T-helper 2 cell treated with Interferon-gamma antibody and Interleukin-4, amounts not matched to agents 5 μg/mL and 100 μg/mL, for 36 hours (primary cell): ENCODE data around the gene MAGEA10.
"Not testable (repeated sequence)": the region's sequence is repeated elsewhere in the genome, so short reads cannot be mapped to it uniquely, and the experiment has no call there.

Experiments
- DNase-seq: peaks from one replicate; pipeline ENCODE4 v3.0.0; 2021; ENCODE audit warnings: low spot score
- H3K27ac Mint-ChIP-seq: one replicate; pipeline ENCODE4 v1.8.0; 2021; ENCODE audit warnings: mild to moderate bottlenecking, mixed read lengths
- H3K27me3 Mint-ChIP-seq: one replicate; pipeline ENCODE4 v1.8.0; 2021; ENCODE audit warnings: low read depth, mixed read lengths
- H3K36me3 Mint-ChIP-seq: one replicate; pipeline ENCODE4 v1.8.0; 2021; ENCODE audit warnings: low read depth, mixed read lengths
- H3K4me1 Mint-ChIP-seq: one replicate; pipeline ENCODE4 v1.8.0; 2021; ENCODE audit warnings: low read depth, mixed read lengths
- H3K4me3 Mint-ChIP-seq: one replicate; pipeline ENCODE4 v1.8.0; 2022; ENCODE audit warnings: mild to moderate bottlenecking, moderate library complexity, mixed read lengths
- H3K9me3 Mint-ChIP-seq: one replicate; pipeline ENCODE4 v1.8.0; 2021; ENCODE audit warnings: mixed read lengths

Gene MAGEA10

DNA sequence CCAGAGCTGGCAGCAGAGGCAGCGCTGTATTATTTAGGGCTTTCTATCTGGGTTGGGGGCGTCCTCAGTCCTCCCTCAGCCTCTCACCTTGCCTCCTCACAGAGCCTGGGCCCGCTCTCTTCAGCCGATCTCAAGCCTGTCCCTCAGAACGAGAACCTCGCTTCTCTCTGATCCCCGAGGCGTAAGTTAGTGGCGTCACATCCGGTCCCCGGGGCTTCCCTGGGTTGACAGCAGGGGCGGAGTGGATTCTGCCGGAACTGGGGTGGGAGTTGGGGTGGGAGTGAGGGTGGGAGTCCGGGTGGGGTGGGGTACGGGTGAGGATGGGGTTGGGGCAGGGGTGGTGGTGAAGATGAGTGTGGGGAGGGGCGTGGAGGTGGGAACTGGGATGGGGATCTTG lies at the start of gene MAGEA10:
TSS of gene MAGEA10 (minus strand) at position 190 of the 397 bp plus-strand sequence. CDS start 2,957 bp downstream, outside the sequence.
- no peaks in the 10 kb centered on the region for H3K9me3 Mint-ChIP-seq
- H3K4me1 Mint-ChIP-seq = no peaks in the 10 kb centered on the region
- no peak within 1 kb of the TSS for H3K27ac Mint-ChIP-seq
- no peaks in the 10 kb centered on the region for H3K36me3 Mint-ChIP-seq
- H3K4me3 Mint-ChIP-seq = no peak within 1 kb of the TSS
- no peak for DNase-seq
- H3K27me3 Mint-ChIP-seq = no peaks in the 10 kb centered on the region

DNA sequence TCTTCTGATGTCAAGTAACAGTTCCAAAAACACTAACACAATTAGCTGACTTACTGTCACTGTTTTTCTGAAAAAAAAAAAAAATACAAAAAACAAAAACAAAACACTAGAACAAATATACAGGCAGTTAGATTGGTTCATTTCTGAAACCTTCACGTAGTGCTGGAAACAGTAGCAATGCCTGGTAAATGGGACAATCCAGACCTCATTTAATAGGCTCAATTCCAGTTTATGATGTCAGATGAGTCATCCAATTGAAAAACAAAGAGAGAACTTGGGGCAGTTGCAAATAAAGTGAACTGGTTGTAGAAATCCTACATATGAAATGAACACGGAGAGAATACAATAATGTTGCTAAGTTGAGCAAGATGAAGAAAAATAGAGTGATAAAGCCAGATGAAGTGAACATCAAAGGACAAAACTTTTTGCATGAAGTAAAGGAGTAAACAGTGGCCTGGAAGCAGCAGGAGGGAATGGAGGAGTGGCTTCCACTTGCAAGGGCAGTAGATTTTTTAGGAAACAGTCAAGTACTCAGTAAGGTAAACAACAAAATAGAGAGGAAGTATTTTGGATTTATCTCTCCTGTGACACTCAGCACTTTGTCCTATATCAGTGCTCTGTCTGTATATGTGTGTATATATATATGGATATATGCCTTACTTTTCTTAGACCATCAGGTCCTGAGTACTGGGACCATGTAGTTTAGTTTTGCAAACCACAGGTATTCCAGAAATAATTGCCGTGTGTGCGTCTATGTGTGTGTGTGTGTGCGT lies 39.3 kb upstream of the MAGEA10 start:
- H3K36me3 Mint-ChIP-seq = no peaks in the 10 kb centered on the region
- no peak overlapping the region for H3K27ac Mint-ChIP-seq
- no peak overlapping the region for H3K4me3 Mint-ChIP-seq
- H3K4me1 Mint-ChIP-seq = no peaks in the 10 kb centered on the region
- H3K9me3 Mint-ChIP-seq = peaks cover 4% of the 10 kb centered on the region
- no peak for DNase-seq
- no peaks in the 10 kb centered on the region for H3K27me3 Mint-ChIP-seq

DNA sequence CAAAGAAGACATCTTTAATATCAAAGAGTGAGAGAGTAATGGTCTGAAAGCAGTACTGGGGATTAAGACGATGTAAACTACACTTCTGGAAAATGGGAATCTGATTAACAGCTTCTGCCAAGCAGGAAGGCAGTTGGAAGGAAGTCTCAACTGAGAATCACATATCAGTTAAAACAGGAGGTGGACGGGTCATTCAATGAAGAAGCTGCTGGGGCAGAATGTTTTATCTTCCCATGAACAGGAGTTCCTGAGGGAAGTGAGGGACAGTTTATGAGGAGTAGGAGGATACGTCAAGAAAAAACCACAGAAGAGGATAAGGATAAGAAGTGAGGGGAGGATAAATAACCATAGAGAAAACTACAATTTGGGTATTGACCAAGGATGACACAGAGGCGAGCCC lies 38.7 kb upstream of the MAGEA10 start:
- no peaks in the 10 kb centered on the region for H3K4me1 Mint-ChIP-seq
- H3K27ac Mint-ChIP-seq = no peak overlapping the region
- peaks cover 4% of the 10 kb centered on the region for H3K9me3 Mint-ChIP-seq
- H3K27me3 Mint-ChIP-seq = no peaks in the 10 kb centered on the region
- DNase-seq = no peak
- H3K4me3 Mint-ChIP-seq = no peak overlapping the region
- no peaks in the 10 kb centered on the region for H3K36me3 Mint-ChIP-seq

DNA sequence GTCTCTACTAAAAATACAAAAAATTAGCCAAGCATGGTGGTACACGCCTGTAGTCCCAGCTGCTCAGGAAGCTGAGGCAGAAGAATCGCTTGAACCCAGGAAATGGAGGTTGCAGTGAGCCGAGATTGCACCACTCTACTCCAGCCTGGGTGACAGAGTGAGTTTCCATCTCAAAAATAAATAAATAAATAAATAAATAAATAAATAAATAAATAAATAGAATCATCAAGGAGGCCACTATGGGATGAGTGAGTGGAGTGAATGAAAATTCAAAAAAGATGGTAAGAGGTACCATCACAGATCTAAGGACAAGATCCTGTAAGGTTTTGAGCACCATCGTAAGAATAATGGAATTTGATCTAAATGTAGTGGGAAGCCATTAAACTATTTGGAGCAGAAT lies 37.5 kb upstream of the MAGEA10 start:
- DNase-seq, H3K36me3 Mint-ChIP-seq, H3K27ac Mint-ChIP-seq, H3K9me3 Mint-ChIP-seq, H3K4me3 Mint-ChIP-seq, H3K4me1 Mint-ChIP-seq, H3K27me3 Mint-ChIP-seq: not testable (repeated sequence)

- H3K27ac Mint-ChIP-seq = not testable (repeated sequence)
Measured at GRCh38 chrX:152173923-152174322, 35.5 kb upstream of the MAGEA10 start.

DNA sequence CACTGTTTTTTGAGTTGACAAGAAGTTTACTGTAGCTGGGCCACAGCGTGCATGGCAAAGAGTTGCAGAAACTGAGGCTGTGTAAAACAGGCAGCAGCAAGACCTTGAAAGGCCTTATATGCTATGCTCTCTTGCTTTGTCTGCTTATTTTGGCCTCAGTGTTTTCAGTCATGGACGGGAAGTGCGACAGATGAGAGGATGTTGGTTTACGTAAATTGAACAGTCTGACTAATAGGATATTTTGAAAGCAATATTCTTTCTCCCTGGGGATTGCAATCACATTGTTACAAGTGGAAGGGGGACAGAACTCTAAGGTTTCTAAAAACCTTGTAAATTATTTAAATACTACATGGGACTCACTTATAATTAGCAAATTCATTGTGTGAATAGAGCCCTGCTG lies 32.2 kb upstream of the MAGEA10 start:
- Mint-ChIP-seq H3K9me3 (peaks cover 4% of the 10 kb centered on the region), H3K36me3 (no peaks in the 10 kb centered on the region), H3K4me1 (no peaks in the 10 kb centered on the region), H3K27ac (no peak overlapping the region), H3K27me3 (no peaks in the 10 kb centered on the region), H3K4me3 (no peak overlapping the region)
- DNase-seq = no peak

More at GRCh38 chrX:152173923-152174322, 35.5 kb upstream of the MAGEA10 start:
- not testable (repeated sequence) for H3K27me3 Mint-ChIP-seq, H3K9me3 Mint-ChIP-seq, H3K4me1 Mint-ChIP-seq, DNase-seq, H3K4me3 Mint-ChIP-seq, H3K36me3 Mint-ChIP-seq

DNA sequence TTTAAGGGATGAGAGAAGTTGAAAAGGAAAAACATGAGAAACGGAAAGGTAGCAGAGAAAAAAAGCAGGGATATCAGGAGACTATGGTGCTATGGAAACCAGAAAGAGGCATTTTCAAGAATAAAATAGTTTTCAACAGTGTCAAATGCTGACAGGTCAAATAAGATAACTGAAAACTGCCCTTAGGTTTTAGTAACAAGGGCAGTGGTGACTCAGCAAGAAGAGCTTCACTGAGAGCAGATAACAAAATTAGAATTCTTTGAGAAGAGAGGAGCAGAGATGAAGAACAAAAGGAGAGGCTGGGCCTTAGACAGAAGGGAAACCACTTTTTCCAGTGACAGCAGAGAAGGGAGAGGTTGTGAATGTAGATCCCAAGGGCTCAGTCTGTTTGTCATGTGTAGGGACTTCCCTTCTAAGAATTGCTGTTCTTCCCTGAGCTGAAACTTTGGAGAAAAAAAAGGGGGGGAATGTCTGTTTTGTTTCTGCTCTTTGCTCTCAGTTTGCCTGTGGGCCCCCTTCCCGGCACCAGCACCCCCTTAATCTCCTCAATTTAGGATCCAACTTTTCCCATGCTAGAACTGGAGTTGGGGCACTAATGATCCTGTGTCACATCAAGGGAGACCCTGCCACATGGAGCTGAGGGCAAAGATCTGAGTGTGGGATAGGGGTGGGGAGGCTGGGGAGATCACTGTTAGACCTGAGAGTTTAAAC lies 26.8 kb upstream of the MAGEA10 start:
- H3K4me3 Mint-ChIP-seq = no peak overlapping the region
- H3K36me3 Mint-ChIP-seq = no peaks in the 10 kb centered on the region
- no peaks in the 10 kb centered on the region for H3K27me3 Mint-ChIP-seq
- H3K4me1 Mint-ChIP-seq = no peaks in the 10 kb centered on the region
- no peaks in the 10 kb centered on the region for H3K9me3 Mint-ChIP-seq
- no peak for DNase-seq
- H3K27ac Mint-ChIP-seq = no peak overlapping the region

DNA sequence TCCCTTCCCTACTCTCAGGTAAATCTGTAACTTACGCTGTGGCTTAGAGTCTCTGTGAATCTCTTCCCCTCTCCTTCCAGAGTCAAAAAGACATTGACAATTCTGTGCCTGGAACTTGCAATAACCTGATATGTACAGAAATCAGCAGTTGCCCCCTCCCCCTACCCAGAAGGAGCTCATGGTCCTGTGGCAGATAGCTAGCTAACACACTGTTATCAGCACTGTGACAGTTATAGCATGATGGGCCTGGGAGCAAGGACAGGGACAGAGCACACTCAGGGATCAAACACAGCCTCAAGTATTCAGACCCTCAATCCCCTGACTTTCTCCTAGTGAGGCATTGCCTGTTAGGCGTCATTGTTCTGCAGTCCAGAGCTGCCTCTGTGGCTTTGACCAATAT lies 18.7 kb upstream of the MAGEA10 start:
- Mint-ChIP-seq H3K9me3 (no peaks in the 10 kb centered on the region), H3K36me3 (no peaks in the 10 kb centered on the region), H3K4me3 (no peak overlapping the region), H3K27me3 (no peaks in the 10 kb centered on the region), H3K27ac (no peak overlapping the region), H3K4me1 (no peaks in the 10 kb centered on the region)
- DNase-seq = no peak

DNA sequence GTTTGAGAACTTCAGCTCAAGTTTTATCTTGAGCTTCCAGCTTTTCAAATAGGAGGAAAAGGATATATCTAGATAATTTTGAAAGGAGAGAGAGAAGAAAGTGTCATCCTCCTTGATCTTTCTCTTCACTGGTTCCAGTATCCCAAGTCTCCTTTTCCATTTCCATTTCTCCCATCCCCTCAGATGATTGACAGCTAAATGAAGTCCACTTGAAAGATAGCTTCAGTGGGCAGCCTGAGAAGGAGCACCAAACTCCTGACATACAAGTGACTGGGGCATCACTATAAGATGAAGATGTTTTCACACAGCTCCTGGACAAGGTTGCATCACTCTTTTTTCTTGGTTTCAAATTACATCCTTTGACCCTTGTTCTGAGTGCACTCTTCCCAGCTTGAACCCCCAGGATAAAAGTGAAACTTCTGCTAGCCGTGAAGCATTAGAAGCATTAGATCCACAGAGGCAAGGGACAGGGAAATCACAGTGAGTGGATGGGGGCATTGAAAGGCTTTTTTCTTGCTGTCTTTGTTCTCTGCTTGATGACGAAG lies 17.5 kb upstream of the MAGEA10 start:
- no peaks in the 10 kb centered on the region for H3K4me1 Mint-ChIP-seq
- H3K27me3 Mint-ChIP-seq = no peaks in the 10 kb centered on the region
- H3K4me3 Mint-ChIP-seq = no peak overlapping the region
- H3K27ac Mint-ChIP-seq = no peak overlapping the region
- no peaks in the 10 kb centered on the region for H3K36me3 Mint-ChIP-seq
- no peaks in the 10 kb centered on the region for H3K9me3 Mint-ChIP-seq
- no peak for DNase-seq

DNA sequence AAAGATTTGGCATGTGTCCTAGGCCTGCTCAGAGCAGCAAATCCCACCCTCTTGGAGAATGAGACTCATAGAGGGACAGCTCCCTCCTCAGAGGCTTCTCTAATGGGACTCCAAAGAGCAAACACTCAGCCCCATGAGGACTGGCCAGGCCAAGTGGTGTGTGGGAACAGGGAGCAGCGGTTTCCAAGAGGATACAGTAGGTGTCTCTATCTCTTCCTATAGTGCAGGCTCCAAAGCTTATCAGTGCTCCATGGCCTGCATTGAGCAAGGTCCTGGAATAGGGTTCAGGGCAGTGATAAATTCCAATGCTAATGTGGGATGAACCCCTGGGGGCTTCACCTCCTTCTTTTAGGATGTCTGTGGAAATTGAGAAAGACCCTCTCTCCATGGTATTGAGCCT lies 15.7 kb upstream of the MAGEA10 start:
- Mint-ChIP-seq H3K27me3 (no peaks in the 10 kb centered on the region), H3K9me3 (no peaks in the 10 kb centered on the region), H3K4me1 (no peaks in the 10 kb centered on the region), H3K4me3 (no peak overlapping the region), H3K27ac (no peak overlapping the region), H3K36me3 (no peaks in the 10 kb centered on the region)
- no peak for DNase-seq

DNA sequence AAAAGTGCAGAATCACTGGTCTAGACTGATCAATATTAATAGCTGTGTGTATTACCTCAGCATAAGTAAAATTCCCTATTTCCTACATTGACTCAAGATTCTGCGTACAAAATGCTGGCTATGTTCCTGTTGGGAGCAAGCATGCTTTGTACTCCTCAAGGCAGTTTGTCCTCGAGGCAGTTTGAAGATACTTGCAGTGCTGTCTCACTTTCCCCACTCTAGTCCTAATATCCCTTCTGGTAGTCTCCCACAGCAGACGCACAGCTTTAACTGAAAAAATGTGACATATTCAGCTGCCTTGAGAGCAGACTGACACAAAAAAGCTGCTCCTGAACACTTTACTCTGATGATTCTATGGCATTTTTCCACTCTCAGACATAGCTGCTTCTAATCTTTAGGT lies 12.9 kb upstream of the MAGEA10 start:
- no peaks in the 10 kb centered on the region for H3K27me3 Mint-ChIP-seq
- no peak overlapping the region for H3K27ac Mint-ChIP-seq

DNA sequence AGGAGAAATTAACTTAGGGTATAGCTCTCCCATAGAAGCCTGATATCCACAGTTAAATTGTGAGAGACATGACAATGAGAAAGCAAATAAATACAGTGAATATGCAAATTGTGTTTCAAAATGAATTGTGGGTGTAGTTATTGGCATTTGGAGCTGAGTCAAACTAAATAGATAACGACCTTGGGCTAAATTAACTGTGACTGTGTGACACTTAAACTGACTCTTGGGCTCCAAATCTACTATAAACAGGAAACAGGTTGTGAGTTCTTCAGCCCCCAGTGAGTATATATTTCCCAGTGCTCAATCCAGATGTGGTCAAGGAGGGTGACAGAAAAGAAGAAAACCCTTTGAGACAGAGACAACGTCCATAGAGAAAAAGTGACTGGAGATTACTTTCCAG lies 11.3 kb upstream of the MAGEA10 start:
- H3K27ac Mint-ChIP-seq = no peak overlapping the region
- no peak for DNase-seq
- H3K4me1 Mint-ChIP-seq = no peaks in the 10 kb centered on the region
- H3K4me3 Mint-ChIP-seq = no peak overlapping the region
- H3K27me3 Mint-ChIP-seq = no peaks in the 10 kb centered on the region
- H3K9me3 Mint-ChIP-seq = no peaks in the 10 kb centered on the region
- no peaks in the 10 kb centered on the region for H3K36me3 Mint-ChIP-seq

More for the DNA sequence above, 12.9 kb upstream of the MAGEA10 start:
- Mint-ChIP-seq H3K9me3 (no peaks in the 10 kb centered on the region), H3K36me3 (no peaks in the 10 kb centered on the region), H3K4me3 (no peak overlapping the region), H3K4me1 (no peaks in the 10 kb centered on the region)
- DNase-seq = no peak

DNA sequence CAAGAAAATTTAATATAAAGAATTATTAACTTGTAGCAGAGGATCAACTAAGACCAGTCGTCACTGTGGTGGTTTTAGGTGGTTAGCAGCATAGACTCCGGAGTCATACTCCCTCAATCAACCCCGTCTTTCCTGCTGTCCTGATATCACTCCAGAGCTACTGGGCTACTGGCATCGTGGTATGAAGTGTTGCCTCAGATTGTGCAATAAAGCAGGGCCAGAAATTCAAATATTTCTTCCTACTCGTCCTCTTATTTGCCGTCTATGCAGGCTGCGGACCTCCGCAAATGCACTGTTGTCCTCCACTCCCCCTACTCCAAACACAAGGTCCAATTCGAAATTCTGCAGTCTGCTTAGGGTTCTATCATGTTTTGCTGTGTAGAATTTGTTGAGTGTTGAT lies 1.2 kb upstream of the MAGEA10 start:
- no peak overlapping the region for H3K4me3 Mint-ChIP-seq
- H3K27ac Mint-ChIP-seq = no peak overlapping the region
- no peak for DNase-seq
- no peaks in the 10 kb centered on the region for H3K27me3 Mint-ChIP-seq
- H3K36me3 Mint-ChIP-seq = no peaks in the 10 kb centered on the region
- H3K4me1 Mint-ChIP-seq = no peaks in the 10 kb centered on the region
- no peaks in the 10 kb centered on the region for H3K9me3 Mint-ChIP-seq

DNA sequence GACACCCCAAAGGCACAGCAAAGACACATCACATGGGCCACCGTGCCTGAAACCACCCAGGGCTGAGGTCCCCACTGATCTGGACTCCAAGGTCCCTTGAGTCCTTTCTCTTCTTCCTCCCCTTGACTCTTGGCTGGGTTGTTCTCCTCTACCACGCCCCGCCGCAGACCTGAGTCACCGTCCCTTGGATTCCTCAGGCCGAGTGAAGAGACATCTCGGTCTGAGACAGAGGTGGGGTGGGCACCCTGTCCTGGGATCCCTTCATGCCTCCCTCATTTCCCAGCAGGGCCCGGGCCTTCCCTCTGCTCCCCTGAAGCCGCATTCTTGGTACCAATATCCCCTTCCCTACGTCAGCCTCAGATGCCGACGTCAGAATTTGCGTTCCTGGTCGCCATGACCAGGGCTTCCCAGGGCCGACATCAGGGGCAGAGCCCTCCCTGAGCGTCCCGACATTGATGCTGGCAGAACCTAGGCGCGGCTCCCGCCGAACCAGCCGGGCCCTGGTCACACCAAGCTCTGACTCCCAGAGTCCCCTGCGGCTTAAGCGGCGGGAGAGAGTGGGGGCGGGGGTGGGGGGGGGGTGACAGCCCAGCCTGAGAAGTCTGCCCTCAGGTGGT lies 498 bp downstream of the MAGEA10 start:
- no peaks in the 10 kb centered on the region for H3K4me1 Mint-ChIP-seq
- H3K36me3 Mint-ChIP-seq = no peaks in the 10 kb centered on the region
- H3K27me3 Mint-ChIP-seq = no peaks in the 10 kb centered on the region
- no peaks in the 10 kb centered on the region for H3K9me3 Mint-ChIP-seq
- no peak for DNase-seq
- H3K4me3 Mint-ChIP-seq = no peak overlapping the region
- no peak overlapping the region for H3K27ac Mint-ChIP-seq
